ENCODE data around the gene TRPM2.

The TRPM2 gene

DNA sequence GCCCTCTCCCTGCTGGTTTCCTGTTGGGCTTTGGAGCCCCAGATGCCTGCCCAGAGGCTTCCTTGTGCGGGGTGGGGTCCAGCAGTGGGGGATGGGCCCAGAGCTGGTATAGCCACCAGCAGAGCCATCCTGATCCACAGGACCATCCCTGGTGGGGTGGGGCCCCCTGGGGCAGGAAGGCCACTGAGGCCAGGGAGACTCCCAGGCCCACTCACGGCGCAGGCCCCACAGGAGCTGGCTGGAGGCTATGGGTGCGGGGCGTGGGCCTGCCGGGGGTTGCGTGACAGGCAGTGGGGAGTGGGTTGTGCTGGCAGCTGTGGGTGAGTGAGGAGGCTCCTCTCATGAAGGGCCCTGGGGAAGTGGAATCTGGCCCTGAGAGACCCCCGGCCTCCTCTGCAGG, 107.6 kb downstream of the TRPM2 start:
- H3K4me3 ChIP-seq (ENCODE audit: low read length), result no peak overlapping the region
- no peak for TF ChIP-seq ZNF274 (IDR thresholded peaks at IDR 0.05; ENCODE audit: low read depth, low read length)

DNA sequence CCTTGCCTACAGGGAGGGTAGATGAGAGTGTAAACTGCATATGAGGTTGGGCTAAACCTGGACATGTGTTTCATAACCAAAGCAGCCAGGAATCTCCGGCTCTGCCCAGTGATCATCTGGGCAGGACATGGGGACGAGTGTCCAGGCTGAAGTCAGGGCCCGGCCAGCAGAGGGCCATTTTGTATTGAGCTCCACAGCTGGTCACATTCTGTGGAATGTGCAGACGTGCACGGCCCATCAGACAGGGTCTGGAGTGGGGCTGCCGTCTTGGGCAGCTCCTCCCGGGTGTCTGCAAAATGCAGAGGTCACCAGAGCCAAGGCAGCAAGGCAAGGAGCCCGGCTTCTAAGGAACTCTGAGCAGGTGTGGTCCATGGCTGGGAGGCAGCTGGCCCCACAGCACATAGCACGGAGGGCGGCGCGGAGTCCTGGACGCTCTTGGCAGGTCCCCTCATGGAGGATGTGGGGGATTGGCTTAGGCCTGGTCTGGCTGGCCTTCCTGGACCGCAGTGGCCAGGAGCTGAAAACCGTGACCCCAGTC, 108.1 kb downstream of the TRPM2 start:
- H3K4me3 ChIP-seq (ENCODE audit: low read length), result no peak overlapping the region
- TF ChIP-seq ZNF274 (IDR thresholded peaks at IDR 0.05; ENCODE audit: low read depth, low read length), result no peak

DNA sequence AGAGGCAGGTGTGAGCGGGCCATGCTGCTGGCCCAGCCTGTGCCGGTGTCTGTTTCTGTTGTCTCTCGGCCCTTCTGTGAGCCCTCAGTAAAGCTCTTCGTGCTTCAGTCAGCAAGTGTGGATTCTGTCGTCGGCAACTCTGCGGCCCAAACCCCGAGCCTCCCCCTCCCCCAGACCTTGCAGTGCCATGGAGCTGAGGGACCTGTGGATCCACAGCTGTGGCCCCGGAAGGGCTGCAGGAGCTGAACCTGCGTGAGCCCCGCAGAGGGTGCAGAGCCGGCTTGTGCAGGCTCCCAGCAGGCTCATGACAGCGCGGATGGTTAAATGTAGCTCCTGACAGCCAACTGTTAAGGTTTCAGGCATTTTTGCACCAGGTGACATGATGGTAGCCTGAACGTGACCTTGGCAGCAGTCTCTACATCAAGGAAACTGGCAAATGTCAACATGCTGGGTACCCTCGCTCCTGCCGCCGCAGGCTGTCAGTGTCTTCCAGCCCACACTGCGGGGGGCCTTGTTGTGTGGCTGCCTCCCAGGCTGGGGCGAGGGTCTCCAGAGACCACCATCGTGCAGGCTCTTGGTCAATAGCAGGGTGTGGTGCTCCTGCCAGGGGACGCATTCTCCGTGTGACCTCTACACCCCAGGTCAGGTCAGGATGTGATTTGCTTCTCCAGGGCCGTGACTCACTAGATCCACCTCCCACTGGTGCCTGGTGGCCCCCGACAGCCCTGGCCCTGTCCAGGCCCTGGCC, 108.8 kb downstream of the TRPM2 start:
- TF ChIP-seq ZNF274 (IDR thresholded peaks at IDR 0.05; ENCODE audit: low read depth, low read length), result no peak
- H3K4me3 ChIP-seq (ENCODE audit: low read length), result no peak overlapping the region

DNA sequence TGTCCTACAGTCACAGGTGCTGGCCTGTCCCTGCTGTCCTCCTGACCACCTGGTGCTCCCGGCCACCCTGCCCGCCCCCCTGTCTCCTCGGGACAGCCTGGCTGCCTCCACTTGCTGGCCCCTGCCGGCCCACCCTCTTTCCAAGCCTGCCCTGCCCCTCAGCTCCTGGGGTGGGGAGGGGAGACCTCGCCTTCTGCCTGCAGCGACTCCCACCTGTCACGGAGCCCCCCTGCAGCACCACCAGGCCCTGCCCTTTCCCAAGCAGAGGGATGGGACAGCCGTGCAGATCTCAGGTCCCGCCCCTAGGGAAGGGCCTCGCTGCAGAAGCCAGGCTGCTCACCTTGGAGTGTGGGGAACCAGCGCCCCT, 109.4 kb downstream of the TRPM2 start:
- H3K4me3 ChIP-seq (ENCODE audit: low read length), result no peak overlapping the region
- no peak for TF ChIP-seq ZNF274 (IDR thresholded peaks at IDR 0.05; ENCODE audit: low read depth, low read length)

DNA sequence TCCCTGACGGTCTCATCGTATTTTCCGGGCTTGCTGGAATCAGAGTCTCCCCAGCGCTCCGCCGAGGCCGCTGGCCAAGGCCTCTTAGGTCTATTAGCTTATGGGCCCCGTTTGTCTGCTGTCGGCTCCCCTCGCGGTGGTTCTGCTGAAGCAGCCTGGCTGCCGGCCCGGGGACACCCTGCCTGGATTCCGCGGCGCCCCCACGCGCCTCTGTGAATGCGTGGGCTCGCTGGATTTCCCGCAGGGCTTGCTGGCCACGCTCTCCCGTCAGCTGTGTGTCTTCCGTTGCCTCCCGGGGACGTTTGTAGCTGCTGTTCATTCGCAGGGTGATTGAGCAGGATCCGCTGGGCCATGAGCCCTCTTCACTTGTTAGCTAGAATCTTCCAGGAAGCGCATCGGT, 110.3 kb downstream of the TRPM2 start:
- TF ChIP-seq ZNF274 (IDR thresholded peaks at IDR 0.05; ENCODE audit: low read depth, low read length), result no peak
- no peak overlapping the region for H3K4me3 ChIP-seq (ENCODE audit: low read length)

DNA sequence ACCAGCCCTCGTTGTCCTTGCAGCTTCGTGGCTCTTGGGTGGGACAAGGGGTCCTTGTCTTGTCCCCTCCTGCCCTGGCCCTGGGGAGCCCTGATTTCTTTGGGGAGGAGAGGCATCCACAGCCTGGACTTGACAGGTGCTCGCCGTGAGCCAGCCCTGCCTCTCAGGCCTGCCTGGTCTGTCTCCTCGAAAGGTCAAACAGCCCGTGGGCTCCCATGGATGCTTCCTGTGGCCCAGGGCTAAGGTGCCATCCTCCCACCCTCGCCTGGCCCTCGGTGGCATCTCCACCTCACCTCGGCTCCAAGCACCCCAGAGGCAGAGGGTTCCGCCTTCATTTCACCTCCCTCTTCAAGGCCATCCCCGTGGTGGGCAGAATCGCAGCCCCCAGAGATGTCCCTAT, 110.9 kb downstream of the TRPM2 start:
- no peak for TF ChIP-seq ZNF274 (IDR thresholded peaks at IDR 0.05; ENCODE audit: low read depth, low read length)

DNA sequence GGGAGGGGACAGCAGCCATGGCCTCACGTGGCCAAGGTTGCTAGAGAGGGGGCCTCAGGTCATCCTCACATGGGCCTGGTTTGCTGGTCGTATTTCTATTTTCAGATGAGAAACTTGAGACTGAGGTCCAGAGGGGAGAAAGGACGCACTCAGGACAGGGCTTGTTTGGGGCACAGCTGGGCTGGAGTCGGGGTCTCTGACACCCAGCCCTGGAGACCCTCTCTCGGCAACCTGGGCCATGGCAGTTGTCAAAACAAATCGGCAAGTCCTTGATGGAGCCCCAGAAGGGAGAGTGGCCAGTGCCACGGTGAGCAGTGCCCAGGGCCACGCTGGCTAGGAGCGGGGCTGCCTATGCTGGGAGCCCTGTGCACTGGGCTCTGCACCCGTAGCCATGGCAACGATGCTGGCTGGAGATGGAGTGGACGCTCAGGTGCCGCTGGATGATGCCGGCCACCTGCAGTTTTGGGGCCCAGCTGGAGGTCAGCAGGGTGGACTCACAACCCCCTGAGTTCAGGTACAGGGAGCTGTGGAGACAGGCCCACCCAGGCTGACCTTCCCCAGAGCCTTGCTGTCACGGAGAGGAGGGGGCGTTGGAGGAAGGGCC, 113.0 kb downstream of the TRPM2 start:
- no peak for TF ChIP-seq ZNF274 (IDR thresholded peaks at IDR 0.05; ENCODE audit: low read depth, low read length)
- no peak overlapping the region for H3K4me3 ChIP-seq (ENCODE audit: low read length)

More for the DNA sequence above, 110.9 kb downstream of the TRPM2 start:
- H3K4me3 ChIP-seq (ENCODE audit: low read length), result no peak overlapping the region

DNA sequence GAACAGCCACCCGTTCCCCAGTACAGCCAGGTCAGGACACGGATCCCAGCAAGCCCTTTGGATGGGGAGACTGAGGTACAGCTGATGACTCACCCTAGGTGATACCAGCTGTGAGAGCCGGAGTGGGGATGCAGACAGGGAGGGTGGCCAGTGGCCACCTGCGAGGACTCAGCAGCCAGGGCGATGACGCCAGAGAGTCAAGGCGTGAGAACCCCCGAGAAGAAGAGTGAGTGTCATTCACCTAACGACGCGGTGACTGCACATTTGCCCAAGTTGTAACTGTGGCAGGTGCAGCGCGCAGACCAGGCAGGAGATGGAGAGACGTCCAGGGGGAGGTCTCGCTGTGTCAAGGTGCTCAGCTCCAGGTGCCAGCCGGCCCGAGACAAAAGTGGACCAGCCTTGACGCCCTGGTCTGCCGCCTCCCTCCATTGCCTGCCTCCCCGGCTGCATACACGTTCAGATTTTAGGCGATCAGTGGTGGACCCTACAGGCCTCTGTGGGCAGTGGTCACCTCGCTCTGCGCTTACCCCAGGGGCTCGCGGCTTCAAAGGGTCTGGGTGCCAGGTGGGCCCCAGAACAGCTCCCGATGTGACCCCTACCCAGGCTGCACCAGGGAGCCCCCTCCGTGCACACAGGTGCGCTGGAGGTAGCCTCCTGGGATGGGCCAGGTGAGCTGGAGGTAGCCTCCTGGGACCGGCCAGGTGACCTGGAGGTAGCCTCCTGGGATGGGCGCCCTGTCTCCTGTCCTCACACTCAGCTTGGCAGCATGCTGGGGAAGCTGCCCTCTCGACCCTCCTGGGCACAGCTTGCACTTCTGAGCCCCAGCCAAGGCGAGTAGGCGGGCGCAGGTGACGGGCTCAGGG, 113.8 kb downstream of the TRPM2 start:
- TF ChIP-seq ZNF274 (IDR thresholded peaks at IDR 0.05; ENCODE audit: low read depth, low read length), result no peak

DNA sequence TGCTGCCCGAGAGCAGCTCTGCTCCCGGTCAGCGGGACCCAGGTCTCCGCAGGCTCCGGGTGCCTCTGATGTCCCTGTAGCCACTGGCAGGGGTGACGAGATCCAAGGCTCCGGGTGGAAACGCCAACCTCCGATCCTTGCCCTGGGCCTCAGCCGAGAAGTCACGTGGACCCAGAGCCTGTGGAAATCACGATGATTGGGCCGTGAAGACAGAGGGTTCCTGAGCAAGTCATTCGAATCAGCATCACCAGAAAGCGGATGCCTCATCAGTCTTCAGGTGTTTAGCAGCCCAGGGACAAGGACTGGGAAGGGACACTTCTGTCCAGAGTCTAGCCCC, 114.4 kb downstream of the TRPM2 start:
- no peak overlapping the region for H3K4me3 ChIP-seq (ENCODE audit: low read length)
- TF ChIP-seq ZNF274 (IDR thresholded peaks at IDR 0.05; ENCODE audit: low read depth, low read length), result no peak

More for the DNA sequence above, 113.8 kb downstream of the TRPM2 start:
- no peak overlapping the region for H3K4me3 ChIP-seq (ENCODE audit: low read length)

DNA sequence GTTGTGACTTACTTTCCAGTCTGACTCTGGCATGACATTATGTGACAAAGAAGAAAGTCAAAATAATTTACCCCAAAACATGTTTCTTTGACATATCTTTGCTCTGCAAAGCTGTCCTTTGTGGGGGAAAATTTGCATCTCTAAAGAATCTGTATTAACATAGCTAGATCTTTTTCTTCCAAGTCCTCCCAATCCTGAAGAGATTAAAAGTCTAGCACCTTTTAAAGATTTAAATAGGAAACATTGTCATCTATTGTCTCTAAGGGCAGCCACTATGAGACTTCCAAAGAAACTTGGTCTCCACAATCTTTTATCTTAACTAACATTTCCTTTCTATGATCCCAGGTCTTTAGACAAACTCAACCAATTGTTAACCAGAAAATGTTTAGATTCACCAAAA, 117.9 kb downstream of the TRPM2 start:
- TF ChIP-seq ZNF274 (IDR thresholded peaks at IDR 0.05; ENCODE audit: low read depth, low read length), result no peak
- H3K4me3 ChIP-seq (ENCODE audit: low read length), result no peak overlapping the region

DNA sequence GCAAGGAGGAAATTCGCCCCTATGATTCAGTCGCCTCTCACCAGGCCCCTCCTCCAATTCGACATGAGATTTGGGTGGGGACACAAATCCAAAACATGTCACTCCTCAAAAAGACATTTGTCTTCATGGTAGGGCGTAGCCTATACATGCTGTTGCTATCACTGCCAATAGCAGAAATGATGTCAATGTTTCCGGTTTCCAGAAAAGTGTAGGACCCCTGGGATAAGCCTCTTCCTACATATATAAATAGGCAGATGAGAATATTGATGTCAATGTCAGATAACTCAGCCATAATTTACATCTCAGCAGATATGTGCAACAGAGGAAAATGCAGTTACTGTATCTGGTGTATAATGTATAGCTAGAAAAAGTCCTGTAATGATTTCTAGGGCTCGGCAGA, 118.6 kb downstream of the TRPM2 start:
- no peak for TF ChIP-seq ZNF274 (IDR thresholded peaks at IDR 0.05; ENCODE audit: low read depth, low read length)
- no peak overlapping the region for H3K4me3 ChIP-seq (ENCODE audit: low read length)

DNA sequence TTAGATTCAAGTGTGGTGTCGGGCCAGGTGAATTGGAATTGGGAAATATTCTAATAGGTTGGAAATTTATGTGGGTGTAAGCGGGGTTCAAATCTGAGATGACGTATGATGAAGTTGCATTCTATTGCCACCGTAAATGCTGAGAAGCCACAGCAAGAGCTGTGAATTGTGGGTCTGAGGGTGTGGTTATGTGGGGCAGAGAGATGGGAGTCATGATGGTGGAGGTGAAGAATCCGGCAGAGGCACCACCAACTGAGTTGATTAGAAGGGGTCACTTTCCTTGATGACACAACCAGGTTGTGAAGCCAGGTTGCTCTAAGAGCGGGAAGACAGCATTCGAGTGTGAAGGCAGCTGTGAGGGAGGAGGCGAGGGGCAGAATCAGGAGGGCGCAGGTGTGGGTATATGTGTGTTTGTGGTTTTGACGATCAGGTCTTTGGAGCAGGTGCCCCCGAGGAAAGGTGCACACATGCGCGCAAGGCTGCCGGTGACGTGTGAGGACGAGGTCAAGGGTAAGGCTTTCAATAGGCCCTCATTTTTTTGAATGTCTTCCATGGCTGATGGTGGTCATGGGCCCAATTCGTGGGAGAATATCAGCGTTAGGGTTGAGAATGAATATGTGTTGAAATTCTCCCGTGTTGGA, 120.6 kb downstream of the TRPM2 start:
- no peak for TF ChIP-seq ZNF274 (IDR thresholded peaks at IDR 0.05; ENCODE audit: low read depth, low read length)
- H3K4me3 ChIP-seq (ENCODE audit: low read length), result no peak overlapping the region

DNA sequence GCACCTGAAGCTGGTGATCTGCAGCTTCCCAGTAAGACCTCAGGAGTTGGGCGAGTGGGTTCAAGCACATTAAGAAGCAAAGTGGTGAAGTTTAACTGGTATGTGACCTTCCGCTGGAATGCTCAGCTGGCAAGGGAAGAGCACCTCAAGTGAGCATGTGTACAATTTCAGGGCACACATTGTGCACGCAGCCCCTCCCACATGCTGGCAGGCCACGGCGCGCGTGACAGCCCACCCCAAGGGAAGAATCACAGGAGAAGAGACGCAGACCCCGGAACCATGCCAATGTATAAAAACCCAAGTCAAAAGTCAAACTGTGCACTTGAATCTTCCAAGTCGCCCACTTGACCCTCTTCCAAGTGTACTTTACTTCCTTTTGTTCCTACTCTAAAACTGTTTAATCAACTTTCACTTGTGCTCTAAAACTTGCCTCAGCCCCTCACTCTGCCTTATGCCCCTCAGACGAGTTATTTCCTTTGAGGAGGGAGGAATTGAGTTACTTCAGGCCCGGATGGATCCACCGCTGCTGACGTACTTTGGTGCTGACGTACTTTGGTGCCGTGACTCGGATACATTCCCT, 121.9 kb downstream of the TRPM2 start:
- H3K4me3 ChIP-seq (ENCODE audit: low read length), result no peak overlapping the region
- no peak for TF ChIP-seq ZNF274 (IDR thresholded peaks at IDR 0.05; ENCODE audit: low read depth, low read length)

DNA sequence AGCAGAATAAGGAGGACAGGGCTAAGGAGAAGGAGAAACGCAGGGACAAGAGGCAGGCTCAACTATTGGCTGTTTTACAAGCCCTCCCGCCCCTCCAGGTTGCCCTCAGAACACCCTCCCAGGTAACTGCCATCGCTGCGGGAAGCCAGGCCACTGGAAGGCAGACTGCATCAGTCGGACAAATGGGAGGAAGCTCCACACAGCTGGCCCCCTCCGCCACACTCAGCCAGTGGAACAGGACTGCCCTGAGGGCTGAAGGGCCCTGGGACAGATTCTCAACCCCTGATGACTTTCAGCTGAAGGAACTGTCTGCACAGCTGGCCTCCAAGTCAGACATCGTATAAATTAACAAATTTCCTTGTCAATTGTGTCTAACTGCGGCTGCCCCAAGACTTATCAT, 123.7 kb downstream of the TRPM2 start:
- no peak for TF ChIP-seq ZNF274 (IDR thresholded peaks at IDR 0.05; ENCODE audit: low read depth, low read length)
- no peak overlapping the region for H3K4me3 ChIP-seq (ENCODE audit: low read length)
